Measurements from ENCODE around the gene TRPV2.

The TRPV2 gene

DNA sequence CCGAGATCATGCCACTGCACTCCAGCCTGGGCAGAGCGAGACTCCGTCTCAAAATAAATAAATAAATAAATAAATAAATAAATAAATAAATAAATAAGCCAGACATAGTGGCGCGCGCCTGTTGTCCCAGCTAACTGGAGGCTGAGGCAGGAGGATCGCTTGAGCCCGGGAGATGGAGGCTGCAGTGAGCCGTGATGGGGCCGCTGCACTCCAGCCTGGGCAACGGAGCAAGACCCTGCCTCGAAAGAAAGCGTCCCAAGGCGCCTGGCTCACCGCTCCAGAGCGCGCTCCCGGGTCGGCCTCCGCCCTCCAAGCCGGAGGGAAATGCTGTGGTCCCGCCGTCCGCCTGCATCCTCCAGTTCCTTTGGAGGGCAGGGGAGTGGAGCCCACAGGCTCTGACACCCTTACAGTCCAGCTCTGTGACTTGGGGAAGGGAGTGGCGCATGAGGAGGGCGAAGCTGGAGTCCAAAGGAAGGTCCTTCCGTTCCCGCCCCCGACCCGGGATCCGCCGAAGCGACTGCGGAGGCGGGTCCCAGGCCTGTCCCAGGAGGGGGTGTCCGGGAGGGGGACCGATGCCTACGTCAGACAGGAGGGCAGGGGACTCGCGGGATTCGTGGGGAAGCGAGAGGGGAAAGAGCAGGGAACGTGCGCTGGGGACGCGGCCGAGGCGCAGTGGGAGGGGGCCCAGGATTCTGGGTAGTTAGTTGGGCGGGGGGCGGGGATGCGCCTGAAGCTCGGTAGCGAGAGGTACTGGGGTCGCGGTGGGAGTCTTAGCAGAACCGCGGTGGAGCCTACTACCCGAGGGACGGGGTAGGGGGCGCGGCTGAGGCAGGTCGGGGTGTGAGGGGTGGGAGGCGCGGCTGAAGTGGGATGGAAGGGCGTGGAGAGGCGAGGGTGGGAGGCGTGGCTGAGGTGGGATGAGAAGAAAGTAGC is 8.4 kb upstream of the TRPV2 start:
- POLR2A ChIA-PET, result interaction anchor here (0.5 to 1.9 kb wide), 3 partner anchors 12 to 61 kb away, joined by 3 to 6 read pairs (median 4); no protein-coding TSS in a partner anchor
- DNase-seq (ENCODE audit: low read depth, low spot score), result no peak

DNA sequence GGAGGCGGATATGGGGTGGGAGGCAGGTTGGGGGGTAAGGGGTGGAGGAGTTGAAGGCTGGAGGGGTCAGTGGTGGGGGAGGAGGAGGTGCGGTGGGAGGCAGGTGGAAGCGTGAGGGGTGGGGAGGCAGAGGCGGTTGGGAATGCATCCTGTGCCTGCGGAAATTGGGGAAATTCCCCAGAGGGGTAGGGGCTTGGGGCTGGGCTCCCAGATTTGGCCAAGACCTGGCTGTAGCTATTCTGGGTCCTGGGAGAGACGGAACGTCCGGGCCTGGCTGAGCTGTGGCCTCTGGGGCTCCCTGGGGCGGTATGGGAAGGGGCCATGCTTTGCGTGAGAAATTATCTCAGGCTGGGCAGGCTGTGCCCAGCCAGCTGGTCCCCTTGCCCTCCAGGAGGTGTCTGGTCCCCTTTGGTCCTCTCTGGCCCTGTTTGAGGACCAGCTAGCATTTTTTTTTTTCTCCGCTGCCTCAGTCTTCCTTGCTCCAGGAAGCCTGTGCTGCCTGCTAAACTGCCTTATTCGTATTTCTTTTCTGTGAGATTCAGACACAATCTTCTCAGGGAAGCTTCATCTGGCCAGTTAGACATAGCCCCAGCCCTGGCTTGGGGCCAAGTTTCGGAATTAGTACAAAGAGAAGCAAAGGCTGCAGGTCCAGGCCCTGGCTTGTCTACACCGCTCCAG is 7.3 kb upstream of the TRPV2 start:
- TF ChIP-seq CTCF (IDR thresholded peaks at IDR 0.05; ENCODE audit: insufficient read depth, low read length, missing control alignments), result no peak
- CTCF ChIA-PET, result interaction anchor here (1.0 to 2.2 kb wide), 6 partner anchors 9 to 114 kb away, joined by 3 to 9 read pairs (median 4); no protein-coding TSS in a partner anchor
- DNase-seq (ENCODE audit: low read depth, low spot score), result no peak
- no peak overlapping the region for H3K4me3 ChIP-seq (ENCODE audit: low read depth, low read length)
- POLR2A ChIA-PET, result interaction anchor here (0.7 to 1.9 kb wide), 3 partner anchors 11 to 57 kb away, joined by 3 to 8 read pairs (median 6); partner anchors contain the start of gene UBB

More for the DNA sequence above, 8.4 kb upstream of the TRPV2 start:
- CTCF ChIA-PET, result interaction anchor here (1.3 to 2.2 kb wide), 5 partner anchors 8 to 115 kb away, joined by 3 to 9 read pairs (median 5); partner anchors contain the start of gene TRPV2
- TF ChIP-seq CTCF (IDR thresholded peaks at IDR 0.05; ENCODE audit: insufficient read depth, low read length, missing control alignments), result no peak
- peak overlapping the region; percentile 59 for H3K4me3 ChIP-seq (ENCODE audit: low read depth, low read length)

- CTCF ChIA-PET, result interaction anchor here (1.4 to 3.4 kb wide), 3 partner anchors 9 to 20 kb away, joined by 4 to 26 read pairs (median 5); no protein-coding TSS in a partner anchor
These were observed 2.0 kb downstream of the TRPV2 start for GRCh38 chr17:16417399-16417798.

GRCh38 chr17:16417896-16418684 is 2.7 kb downstream of the TRPV2 start:
- no peak for DNase-seq (ENCODE audit: low read depth, low spot score)
- CTCF ChIA-PET, result interaction anchor here (1.4 to 3.4 kb wide), 3 partner anchors 10 to 23 kb away, joined by 4 to 26 read pairs (median 4); no protein-coding TSS in a partner anchor
- no peak overlapping the region for H3K4me3 ChIP-seq (ENCODE audit: low read depth, low read length)
- POLR2A ChIA-PET, result interaction anchor here (1.6 to 3.2 kb wide), 3 partner anchors 11 to 36 kb away, joined by 6 to 27 read pairs (median 8); partner anchors contain the start of gene UBB
- no peak for TF ChIP-seq CTCF (IDR thresholded peaks at IDR 0.05; ENCODE audit: insufficient read depth, low read length, missing control alignments)

More at GRCh38 chr17:16417399-16417798, 2.0 kb downstream of the TRPV2 start:
- TF ChIP-seq CTCF (IDR thresholded peaks at IDR 0.05; ENCODE audit: insufficient read depth, low read length, missing control alignments), result no peak
- no peak for DNase-seq (ENCODE audit: low read depth, low spot score)
- H3K4me3 ChIP-seq (ENCODE audit: low read depth, low read length), result no peak overlapping the region
- POLR2A ChIA-PET, result interaction anchor here (1.6 to 3.2 kb wide), 2 partner anchors 21 to 35 kb away, joined by 8 to 27 read pairs; partner anchors contain the start of gene UBB

GRCh38 chr17:16418685-16419068 is 3.3 kb downstream of the TRPV2 start:
- POLR2A ChIA-PET, result interaction anchor here (0.6 to 3.2 kb wide), 5 partner anchors 9 to 37 kb away, joined by 3 to 27 read pairs (median 6); partner anchors contain the start of gene UBB
- no peak for TF ChIP-seq CTCF (IDR thresholded peaks at IDR 0.05; ENCODE audit: insufficient read depth, low read length, missing control alignments)
- no peak for DNase-seq (ENCODE audit: low read depth, low spot score)

More at GRCh38 chr17:16418685-16419068, 3.3 kb downstream of the TRPV2 start:
- CTCF ChIA-PET, result interaction anchor here (0.8 to 3.4 kb wide), 4 partner anchors 9 to 36 kb away, joined by 3 to 26 read pairs (median 4); no protein-coding TSS in a partner anchor
- no peak overlapping the region for H3K4me3 ChIP-seq (ENCODE audit: low read depth, low read length)
